Astrocyte (in vitro differentiated cells and primary cell): Measurements from ENCODE around the gene NFILZ.

Experiments used
- CTCF ChIP-seq: IDR thresholded peaks from 2 replicates; pipeline ENCODE4 v1.5.1; 2011; ENCODE audit warnings: low read depth, mild to moderate bottlenecking, inconsistent platforms, low read length, moderate library complexity; ENCODE audit not compliant: insufficient read depth
- EZH2 ChIP-seq: IDR thresholded peaks from 2 replicates; pipeline ENCODE4 v1.6.1; 2012; ENCODE audit warnings: mild to moderate bottlenecking, low read length, inconsistent platforms; ENCODE audit not compliant: insufficient read depth

- TF ChIP-seq EZH2 (no peak), CTCF (no peak)
These were observed 21.5 kb upstream of the NFILZ start for GRCh38 chr19:8608941-8609278.
